Spleen (tissue), 11 donors: ENCODE measurements around the gene NGLY1. TPM values are rescaled to one million over a fixed set of nuclear protein-coding genes. Genes with fewer than 3 reads are reported as not detected.

Experiments used
- DNase-seq: peaks from one replicate; pipeline ENCODE4 v3.0.0-alpha.2; 2020
- H3K27ac ChIP-seq, 8 donors: fragments of 200-600 bp; sonication (generic) in 7 of 8; 1 replicate in 4 of 8; 2 replicates in 4 of 8; pipeline versions ENCODE4 v1.5.0 to v1.8.0; 2016 to 2021; ENCODE audit warnings: inconsistent platforms in 4 of 8, mild to moderate bottlenecking in 4 of 8, moderate library complexity in 1 of 8
- H3K27me3 ChIP-seq, 7 donors: fragments of 200-600 bp; sonication (generic) in 6 of 7; replicated peaks in 1 of 7; 1 replicate in 4 of 7; 2 replicates in 3 of 7; pipeline versions ENCODE4 v1.5.0 to v1.8.0; 2016 to 2021; ENCODE audit warnings: inconsistent platforms in 3 of 7, mild to moderate bottlenecking in 1 of 7
- H3K36me3 ChIP-seq, 6 donors: fragments of 200-600 bp; sonication (generic) in 5 of 6; 1 replicate in 4 of 6; 2 replicates in 2 of 6; pipeline versions ENCODE4 v1.5.0 to v1.8.0; 2016 to 2021; ENCODE audit warnings: inconsistent platforms in 2 of 6
- H3K4me1 ChIP-seq, 6 donors: fragments of 200-600 bp; sonication (generic) in 5 of 6; 1 replicate in 3 of 6; 2 replicates in 3 of 6; pipeline versions ENCODE4 v1.5.0 to v1.8.0; 2016 to 2021; ENCODE audit warnings: inconsistent platforms in 3 of 6
- H3K4me3 ChIP-seq, 8 donors: fragments of 200-600 bp; sonication (generic) in 7 of 8; 1 replicate in 4 of 8; 2 replicates in 4 of 8; pipeline versions ENCODE4 v1.5.0 to v1.8.0; 2016 to 2021; ENCODE audit warnings: inconsistent platforms in 4 of 8, mild to moderate bottlenecking in 4 of 8, moderate library complexity in 2 of 8
- H3K9me3 ChIP-seq, 8 donors: fragments of 200-600 bp; sonication (generic) in 7 of 8; 1 replicate in 4 of 8; 2 replicates in 4 of 8; pipeline versions ENCODE4 v1.5.0 to v1.8.0; 2016 to 2021; ENCODE audit warnings: inconsistent platforms in 4 of 8
- POLR2A ChIP-seq, 3 donors: fragments of 450-650 bp; IDR thresholded peaks; one replicate each; pipeline ENCODE4 v1.5.1; 2017; ENCODE audit warnings: antibody characterized with exemption in 3 of 3, mild to moderate bottlenecking in 1 of 3
- POLR2AphosphoS5 ChIP-seq, 3 donors: sonication (generic); formaldehyde crosslinking; IDR thresholded peaks; one replicate each; pipeline ENCODE4 v1.5.1; 2017; ENCODE audit warnings: antibody characterized with exemption in 3 of 3
- WGBS, 5 donors: extraction: QIAGEN DNeasy Blood & Tissue Kit in 3 of 5; methylation state at CpG; one replicate each; pipeline versions ENCODE4 v1.1.5 to v1.1.7; 2013 to 2018; 5-methylcytosine and 5-hydroxymethylcytosine counted together
- intact Hi-C: fragments of 100-400 bp; cut with DNase I; formaldehyde crosslinking; loops from one replicate; pipeline ENCODE4 v1.15.0; 2023; ENCODE audit warnings: low total_unique reads
- polyA plus RNA-seq, 3 donors: library from polyadenylated mRNA; stranded (reverse); fragments of 200-250 nt; gene quantifications; one replicate each; pipeline ENCODE4 v1.2.1, GENCODE V29; 2013
- total RNA-seq, 7 donors: library from RNA; depleted of rRNA in 3 of 7; stranded (reverse); fragments of >200 nt in 3 of 7; fragmentation: NEBNext Ultra II Directional in 4 of 7; extraction: Animal tissue kit (Norgen Biotek cat#: 25700) in 4 of 7; gene quantifications; one replicate each; pipeline versions ENCODE4 v1.1.0 to v1.2.1, GENCODE V29; 2016 to 2021
- TF ChIP-seq, protein P1 (sequence below), 11 experiments: fragments of 200-600 bp in 7 of 11; fragments of 450-650 bp in 4 of 11; sonication (generic) in 4 of 11; IDR thresholded peaks in 8 of 11; conservative IDR thresholded peaks in 3 of 11; 1 replicate in 7 of 11; 2 replicates in 4 of 11; pipeline versions ENCODE4 v1.4.0 to v1.8.0; 2016 to 2021; ENCODE audit warnings: antibody characterized with exemption in 11 of 11, inconsistent platforms in 4 of 11, mild to moderate bottlenecking in 1 of 11
- donor health status: healthy with polysubstance abuse.
- donor health status: DM: no; HTN: no; CAD: no; lungs with moderate emphysema.
- donor health status: DM: no; HTN: no; CAD: no.
- donor health status: Bipolar disorder and iron deficiency.
- donor health status: healthy.
- donor health status: DM: no; HTN: no; CAD: no.
- donor health status: DM: yes; HTN: yes; CAD: no.

NGLY1 gene
- total and polyA plus RNA-seq, 10 donors = 40.8 to 77.3 (median 58.6) TPM

DNA sequence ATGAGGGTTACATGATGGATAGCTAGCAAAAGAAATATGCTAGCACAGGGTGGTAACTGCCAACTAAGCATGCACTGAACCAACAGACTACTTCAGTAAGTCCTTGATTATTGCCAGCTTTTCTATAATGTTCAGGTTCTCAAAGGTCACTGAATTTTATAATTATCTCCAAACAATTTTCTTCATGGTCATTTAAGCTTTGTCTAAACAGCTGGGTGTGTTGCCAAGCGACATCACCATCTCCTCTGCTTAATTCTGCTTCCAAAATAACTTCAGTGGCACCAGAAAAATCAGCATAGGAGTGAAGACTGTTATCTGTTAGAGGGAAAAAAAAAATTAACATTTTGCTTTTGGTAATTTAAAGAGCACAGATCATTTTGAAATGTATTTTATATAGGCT lies 63.9 kb downstream of the NGLY1 start:
- TF ChIP-seq POLR2AphosphoS5 (IDR thresholded peaks at IDR 0.05) = no peak
- TF ChIP-seq, protein P1, sequence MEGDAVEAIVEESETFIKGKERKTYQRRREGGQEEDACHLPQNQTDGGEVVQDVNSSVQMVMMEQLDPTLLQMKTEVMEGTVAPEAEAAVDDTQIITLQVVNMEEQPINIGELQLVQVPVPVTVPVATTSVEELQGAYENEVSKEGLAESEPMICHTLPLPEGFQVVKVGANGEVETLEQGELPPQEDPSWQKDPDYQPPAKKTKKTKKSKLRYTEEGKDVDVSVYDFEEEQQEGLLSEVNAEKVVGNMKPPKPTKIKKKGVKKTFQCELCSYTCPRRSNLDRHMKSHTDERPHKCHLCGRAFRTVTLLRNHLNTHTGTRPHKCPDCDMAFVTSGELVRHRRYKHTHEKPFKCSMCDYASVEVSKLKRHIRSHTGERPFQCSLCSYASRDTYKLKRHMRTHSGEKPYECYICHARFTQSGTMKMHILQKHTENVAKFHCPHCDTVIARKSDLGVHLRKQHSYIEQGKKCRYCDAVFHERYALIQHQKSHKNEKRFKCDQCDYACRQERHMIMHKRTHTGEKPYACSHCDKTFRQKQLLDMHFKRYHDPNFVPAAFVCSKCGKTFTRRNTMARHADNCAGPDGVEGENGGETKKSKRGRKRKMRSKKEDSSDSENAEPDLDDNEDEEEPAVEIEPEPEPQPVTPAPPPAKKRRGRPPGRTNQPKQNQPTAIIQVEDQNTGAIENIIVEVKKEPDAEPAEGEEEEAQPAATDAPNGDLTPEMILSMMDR (IDR thresholded peaks at IDR 0.05 in 8 of 11, conservative IDR thresholded peaks at IDR 0.05 in 3 of 11) = no peak
- TF ChIP-seq POLR2A (IDR thresholded peaks at IDR 0.05) = no peak
- Histone ChIP-seq H3K4me3 (no peak overlapping the region), H3K27ac (no peak overlapping the region), H3K4me1 (no peaks in the 10 kb centered on the region), H3K36me3 (peaks cover 0 to 70% (median 0%) of the 10 kb centered on the region in 6 donors), H3K9me3 (peaks cover 0 to 15% (median 0%) of the 10 kb centered on the region in 8 donors), H3K27me3 (no peaks in the 10 kb centered on the region)
- WGBS, 5 donors = 87 to 98% (median 94%) methylated on average over 1 of the region's 1 CpG
- no peak for DNase-seq
- intact Hi-C loops = no loop called here

- DNase-seq = no peak
- no peak overlapping the region for H3K4me3 ChIP-seq
- peaks cover 0 to 15% (median 0%) of the 10 kb centered on the region in 6 donors for H3K36me3 ChIP-seq
- TF ChIP-seq, protein P1 (IDR thresholded peaks at IDR 0.05 in 8 of 11, conservative IDR thresholded peaks at IDR 0.05 in 3 of 11) = no peak
- no peak for TF ChIP-seq POLR2A (IDR thresholded peaks at IDR 0.05)
- H3K27me3 ChIP-seq = no peaks in the 10 kb centered on the region
- no peak overlapping the region for H3K27ac ChIP-seq
- WGBS, 5 donors = 87 to 95% (median 91%) methylated on average over 11 of the region's 11 CpGs
- no peaks in the 10 kb centered on the region for H3K4me1 ChIP-seq
- H3K9me3 ChIP-seq = peaks cover 0 to 15% (median 0%) of the 10 kb centered on the region in 8 donors
- intact Hi-C loops = no loop called here
Observed at GRCh38 chr3:25713341-25713985, 69.8 kb downstream of the NGLY1 start.

DNA sequence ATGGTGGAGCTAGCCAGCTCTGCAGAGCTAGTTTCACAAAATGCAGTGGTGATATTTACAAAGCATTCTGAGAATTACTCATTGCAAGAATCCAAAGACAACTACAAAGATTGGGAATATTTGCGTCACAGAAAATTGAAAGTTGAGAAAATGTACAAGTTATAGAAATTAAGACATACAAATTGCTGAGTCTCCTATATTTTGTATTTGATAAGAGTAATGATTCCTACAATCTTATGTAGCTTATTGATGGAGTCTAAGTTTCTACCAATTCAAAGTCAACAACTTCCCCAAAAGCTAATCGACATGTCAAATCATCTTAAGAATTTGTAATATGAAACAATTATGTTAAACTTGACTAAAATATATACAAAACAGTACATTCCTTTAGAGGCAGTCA lies 72.2 kb downstream of the NGLY1 start:
- TF ChIP-seq, protein P1 (IDR thresholded peaks at IDR 0.05 in 8 of 11, conservative IDR thresholded peaks at IDR 0.05 in 3 of 11) = no peak
- TF ChIP-seq POLR2AphosphoS5 (IDR thresholded peaks at IDR 0.05) (no peak), POLR2A (IDR thresholded peaks at IDR 0.05) (no peak)
- H3K27me3 ChIP-seq = peaks cover 0 to 5% (median 0%) of the 10 kb centered on the region in 7 donors
- no peak for DNase-seq
- H3K27ac ChIP-seq = no peak overlapping the region
- H3K4me3 ChIP-seq = no peak overlapping the region
- no peaks in the 10 kb centered on the region for H3K4me1 ChIP-seq
- H3K9me3 ChIP-seq = peaks cover 0 to 2% (median 0%) of the 10 kb centered on the region in 8 donors
- 86 to 98% (median 91%) methylated on average over 2 of the region's 2 CpGs for whole genome bisulfite sequencing, 5 donors
- intact Hi-C loops = no loop called here
- H3K36me3 ChIP-seq = no peaks in the 10 kb centered on the region

GRCh38 chr3:25708036-25708435 lies 75.2 kb downstream of the NGLY1 start:
- Histone ChIP-seq H3K4me3 (no peak overlapping the region), H3K27ac (no peak overlapping the region), H3K36me3 (no peaks in the 10 kb centered on the region), H3K4me1 (no peaks in the 10 kb centered on the region), H3K9me3 (no peaks in the 10 kb centered on the region), H3K27me3 (peaks cover 0 to 5% (median 0%) of the 10 kb centered on the region in 7 donors)
- no peak for DNase-seq
- 58 to 85% (median 67%) methylated on average over 3 of the region's 3 CpGs for WGBS, 5 donors
- TF ChIP-seq, protein P1 (IDR thresholded peaks at IDR 0.05 in 8 of 11, conservative IDR thresholded peaks at IDR 0.05 in 3 of 11) = no peak
- TF ChIP-seq POLR2AphosphoS5 (IDR thresholded peaks at IDR 0.05) (no peak), POLR2A (IDR thresholded peaks at IDR 0.05) (no peak)
- intact Hi-C loops = no loop called here
